ENCODE results near the gene NFIA.

Gene NFIA

DNA sequence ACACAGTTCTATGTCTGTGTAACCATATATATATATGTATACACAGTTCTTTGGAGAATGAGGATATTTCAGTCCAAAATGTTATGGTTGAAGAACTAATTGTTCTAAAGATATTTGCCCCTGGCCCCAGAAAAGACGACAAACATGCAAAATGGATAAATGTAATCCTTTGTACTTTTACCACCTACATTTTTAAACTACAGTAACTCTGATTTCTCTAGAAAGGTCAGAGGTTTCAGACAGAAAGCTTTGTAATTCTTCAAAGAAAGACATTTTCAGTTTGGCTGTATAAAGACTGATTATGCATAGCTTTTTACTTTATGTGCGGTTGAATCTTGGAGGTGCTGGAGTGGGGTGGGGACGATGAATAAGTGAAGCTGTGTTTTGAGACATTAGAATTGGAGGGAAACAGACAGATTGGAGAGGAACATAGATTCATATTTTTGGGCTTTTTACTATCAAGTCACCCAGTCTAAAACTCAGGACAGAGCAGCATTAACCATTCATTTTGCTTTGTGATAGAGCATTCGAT is 16.6 kb downstream of the NFIA start:
- in situ Hi-C loops (cut with HindIII; ENCODE audit: low sequenced_read_pairs): no loop called here

DNA sequence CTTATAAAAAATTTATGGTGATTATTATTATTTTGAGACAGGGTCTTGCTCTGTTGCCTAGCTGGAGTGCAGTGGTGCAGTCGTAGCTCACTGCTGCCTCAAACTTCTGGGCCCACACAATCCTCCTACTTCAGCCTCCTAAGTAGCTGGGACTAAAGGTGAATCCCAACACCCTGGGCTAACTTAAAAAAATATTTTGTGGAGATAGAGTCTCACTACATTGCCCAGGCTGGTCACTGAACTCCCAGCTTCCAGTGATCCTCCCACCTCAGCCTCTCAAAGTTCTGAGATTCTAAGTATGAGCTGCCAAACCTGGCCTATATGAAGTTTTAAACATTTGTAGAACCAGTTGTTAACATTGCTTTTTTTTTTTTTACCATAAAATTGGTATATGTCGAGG is 18.2 kb downstream of the NFIA start:
- in situ Hi-C loops (cut with HindIII; ENCODE audit: low sequenced_read_pairs): no loop called here

DNA sequence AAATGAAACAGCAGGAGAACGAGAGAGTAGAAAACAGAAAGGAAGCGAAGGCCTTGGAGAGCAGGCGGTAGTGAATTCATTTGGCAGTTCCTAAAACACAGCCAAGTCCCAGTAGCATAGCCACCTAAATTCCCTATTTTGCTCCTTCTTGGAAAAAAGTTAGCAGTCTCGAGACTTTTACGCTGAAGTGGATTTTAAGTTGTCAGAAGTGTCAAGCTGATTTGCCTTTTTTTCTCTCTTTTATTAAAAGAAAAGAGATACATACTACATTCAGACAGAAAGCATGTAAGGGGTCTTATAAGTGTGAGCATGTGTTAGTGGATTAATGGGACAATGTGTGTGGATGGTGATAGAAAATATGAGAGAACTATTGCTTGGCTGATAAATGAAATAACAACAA is 19.2 kb downstream of the NFIA start:
- in situ Hi-C loops (cut with HindIII; ENCODE audit: low sequenced_read_pairs): no loop called here

DNA sequence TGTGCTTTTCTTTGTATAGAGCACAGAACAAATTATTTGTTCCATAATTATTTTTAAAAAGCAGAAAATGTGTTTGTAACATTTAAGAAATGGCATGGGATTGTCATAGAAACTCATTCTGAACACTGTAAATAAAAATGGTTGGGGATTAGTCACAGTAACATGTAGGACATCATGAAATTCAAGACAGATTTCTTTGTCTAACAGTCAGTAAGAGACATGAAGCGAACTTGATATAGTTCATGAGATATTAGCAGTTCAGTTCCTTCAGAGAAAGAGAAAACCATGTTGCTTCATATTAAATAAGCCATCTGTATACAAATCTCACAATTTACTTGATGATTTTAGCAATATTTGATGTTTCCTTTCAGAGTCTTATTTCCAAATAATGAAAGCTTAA is 19.7 kb downstream of the NFIA start:
- in situ Hi-C loops (cut with HindIII; ENCODE audit: low sequenced_read_pairs): no loop called here

DNA sequence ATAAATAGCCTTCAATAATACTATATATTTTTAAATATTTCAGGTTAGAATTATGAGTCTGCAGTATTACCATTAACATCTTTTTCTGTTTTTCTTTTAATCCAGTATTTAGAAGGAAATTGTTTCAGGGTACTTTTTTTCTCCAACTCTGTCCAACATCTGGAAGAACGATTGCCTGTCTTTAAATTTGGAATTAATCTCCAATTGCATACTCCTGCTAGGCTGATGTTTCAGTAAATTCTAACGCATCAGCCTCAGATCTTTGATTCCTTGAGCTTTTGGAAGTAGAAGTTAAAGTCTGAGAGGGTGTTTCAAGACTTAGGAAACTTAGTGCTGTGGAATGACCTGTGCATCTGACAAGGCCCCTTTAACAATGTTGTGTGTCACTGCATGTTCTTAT is 20.3 kb downstream of the NFIA start:
- in situ Hi-C loops (cut with HindIII; ENCODE audit: low sequenced_read_pairs): no loop called here

DNA sequence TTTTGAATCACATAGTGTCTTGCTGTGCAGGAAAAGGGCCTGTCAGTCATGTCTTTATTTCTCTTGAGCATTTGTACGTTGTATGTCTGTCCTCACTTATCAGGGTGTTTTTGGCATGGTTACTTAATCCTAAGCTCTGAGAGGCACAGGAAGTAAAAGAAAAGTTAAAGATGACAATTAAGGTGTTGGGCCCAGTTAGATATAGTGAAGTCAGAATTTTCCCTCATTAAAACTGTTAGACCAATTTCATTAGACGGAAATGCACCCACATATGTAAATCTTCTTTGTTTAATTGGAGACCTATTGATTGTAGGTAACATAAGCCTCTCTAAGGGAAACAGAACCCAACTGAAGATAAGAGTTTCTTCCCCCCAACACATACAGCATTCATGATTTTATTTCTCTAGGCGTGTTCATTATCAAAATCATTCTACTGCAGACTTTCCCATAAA is 21.9 kb downstream of the NFIA start:
- in situ Hi-C loops (cut with HindIII; ENCODE audit: low sequenced_read_pairs): no loop called here

DNA sequence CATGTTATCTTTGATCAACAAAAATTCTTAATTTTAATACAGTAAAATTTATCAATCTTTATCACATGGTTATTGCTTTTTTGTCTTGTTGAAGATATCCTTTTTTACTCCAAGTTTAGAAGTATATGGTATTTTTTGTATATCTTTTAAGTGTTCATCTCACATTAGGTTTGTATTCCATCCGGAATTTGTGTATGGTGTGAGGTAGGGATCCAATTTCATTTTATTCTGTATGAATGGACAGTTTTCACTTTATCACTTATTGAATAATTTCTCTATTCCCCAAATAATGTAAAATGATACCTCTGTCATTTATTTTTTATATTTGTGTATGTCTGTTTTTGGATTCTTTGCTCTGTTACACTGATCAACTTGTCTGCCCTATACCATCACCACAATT is 25.3 kb downstream of the NFIA start:
- in situ Hi-C loops (cut with HindIII; ENCODE audit: low sequenced_read_pairs): no loop called here

DNA sequence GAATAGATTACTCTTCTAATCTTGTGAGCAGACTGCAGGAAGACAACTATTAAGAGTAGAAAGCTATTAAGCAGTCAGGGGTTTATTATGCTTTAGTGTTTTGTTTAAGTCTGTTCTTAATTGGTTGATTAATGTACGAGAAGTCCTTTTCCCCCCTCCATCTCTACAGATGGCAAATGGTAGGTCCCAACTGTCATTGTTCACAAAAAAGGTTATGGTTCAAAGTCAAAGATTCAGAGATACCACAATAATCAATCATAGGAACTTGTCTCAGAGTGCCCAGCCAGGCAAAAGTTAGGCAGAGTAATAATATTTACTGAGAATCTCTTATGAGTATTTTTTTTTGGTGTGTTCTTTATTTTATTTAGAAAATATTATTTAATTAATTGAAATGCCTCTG is 26.8 kb downstream of the NFIA start:
- in situ Hi-C loops (cut with HindIII; ENCODE audit: low sequenced_read_pairs): no loop called here

DNA sequence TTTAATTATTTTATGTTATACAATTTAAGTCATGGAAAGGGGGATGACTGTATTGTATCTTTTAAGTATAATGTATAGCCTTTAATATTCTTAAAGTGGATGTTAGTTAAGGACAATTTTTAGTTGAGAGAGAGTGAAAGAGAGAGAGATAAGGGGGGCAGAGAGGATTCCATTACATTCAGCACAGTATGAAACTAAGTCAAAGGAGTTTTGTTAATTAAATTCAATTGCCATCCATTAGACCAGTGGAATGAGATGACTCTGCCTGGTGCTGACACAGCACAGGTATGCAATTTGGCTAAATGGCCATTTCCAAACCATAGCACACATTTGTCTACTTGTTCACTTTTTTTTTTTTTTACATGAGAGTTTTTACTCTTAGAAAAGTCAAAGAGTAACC is 27.5 kb downstream of the NFIA start:
- in situ Hi-C loops (cut with HindIII; ENCODE audit: low sequenced_read_pairs): no loop called here

DNA sequence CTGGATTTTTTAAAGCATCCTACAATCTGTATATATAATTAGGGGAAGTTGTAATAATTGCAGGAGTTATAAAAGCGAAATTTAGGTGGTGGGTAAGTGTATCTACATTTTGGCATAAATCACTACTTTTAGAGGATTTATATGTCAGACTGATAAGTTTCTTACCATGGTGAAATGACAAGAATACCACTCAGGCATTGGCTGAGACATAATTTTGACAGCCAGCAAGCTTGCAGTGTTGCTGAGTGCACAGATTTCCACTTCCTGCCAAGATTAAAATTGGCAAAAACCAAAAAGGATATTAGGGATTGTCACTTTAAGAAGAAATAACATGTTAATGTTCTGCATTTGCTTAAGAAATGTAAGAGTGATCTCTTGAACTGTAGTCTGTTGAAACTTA is 28.2 kb downstream of the NFIA start:
- in situ Hi-C loops (cut with HindIII; ENCODE audit: low sequenced_read_pairs): no loop called here

DNA sequence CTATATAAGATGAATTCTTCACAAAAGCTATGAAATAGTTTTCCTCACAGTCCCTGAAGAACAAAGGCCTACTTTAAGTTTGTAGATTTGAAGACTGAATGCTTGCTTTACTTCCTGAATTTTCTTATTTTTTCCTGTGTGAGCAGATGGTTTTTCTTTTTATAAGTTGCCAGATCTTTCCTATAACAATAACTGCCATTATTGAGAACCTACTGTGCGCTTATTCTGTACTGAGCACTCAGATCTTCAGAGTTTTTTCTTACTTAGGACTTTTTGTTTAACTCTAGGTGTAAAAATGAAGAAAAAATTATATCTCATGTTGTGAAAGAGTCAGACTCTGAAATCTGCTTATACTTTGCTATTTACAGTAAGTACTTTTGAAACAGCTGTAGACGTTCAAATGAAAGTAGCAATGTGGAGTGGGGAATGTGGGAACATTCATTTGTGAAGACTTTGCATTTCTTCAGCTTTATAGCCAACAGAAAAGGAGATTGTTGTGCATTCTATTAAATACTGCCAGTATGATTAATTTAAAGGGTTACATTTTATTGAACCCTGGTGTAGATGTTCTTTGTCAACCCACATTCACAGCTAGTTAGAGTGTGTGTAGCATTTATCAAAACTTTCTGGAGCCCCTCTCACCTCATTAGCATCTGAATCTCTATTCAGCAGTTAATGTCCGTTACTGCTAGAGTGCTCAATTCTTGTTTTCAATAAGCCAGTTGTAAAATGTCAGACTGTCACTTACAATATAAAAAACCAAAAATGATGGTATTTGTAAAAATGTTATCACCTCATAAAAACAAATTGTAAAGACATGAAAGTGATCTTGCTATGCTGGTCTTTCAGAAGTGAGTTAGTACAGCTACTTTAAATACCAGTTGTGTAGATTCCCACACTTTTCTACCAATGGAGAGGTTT is 29.0 kb downstream of the NFIA start:
- in situ Hi-C loops (cut with HindIII; ENCODE audit: low sequenced_read_pairs): no loop called here

DNA sequence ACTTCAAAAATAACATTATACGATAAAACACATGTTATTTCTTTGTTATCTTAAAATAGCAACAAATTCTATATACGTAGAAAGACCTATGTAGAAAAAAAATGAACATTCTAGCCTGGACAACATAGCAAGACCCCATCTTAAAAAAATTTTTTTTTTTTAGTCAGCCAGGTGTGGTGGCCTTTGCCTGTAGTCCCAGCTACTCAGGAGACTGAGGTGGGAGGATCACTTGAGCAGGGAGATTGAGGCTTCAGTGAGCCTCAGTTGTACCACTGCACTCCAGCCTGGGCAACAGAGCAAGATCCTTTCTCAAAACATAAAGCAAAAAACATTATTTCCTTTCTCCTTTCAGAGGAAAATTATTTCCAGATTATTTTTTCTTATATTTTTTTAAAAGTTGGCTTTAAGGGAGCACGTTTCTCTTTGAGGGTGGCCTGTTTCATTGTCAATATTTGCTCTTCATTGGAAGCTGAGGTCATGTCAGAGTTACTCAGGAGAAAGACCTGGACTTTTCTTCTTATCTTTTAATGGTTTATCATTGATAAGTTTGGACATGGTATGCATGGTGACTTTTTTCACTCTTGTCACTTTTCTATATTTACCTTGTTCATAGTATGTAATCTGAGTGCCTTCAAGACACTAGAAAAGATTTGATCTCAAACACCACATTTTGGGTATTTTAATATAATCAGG is 32.0 kb downstream of the NFIA start:
- in situ Hi-C loops (cut with HindIII; ENCODE audit: low sequenced_read_pairs): no loop called here

DNA sequence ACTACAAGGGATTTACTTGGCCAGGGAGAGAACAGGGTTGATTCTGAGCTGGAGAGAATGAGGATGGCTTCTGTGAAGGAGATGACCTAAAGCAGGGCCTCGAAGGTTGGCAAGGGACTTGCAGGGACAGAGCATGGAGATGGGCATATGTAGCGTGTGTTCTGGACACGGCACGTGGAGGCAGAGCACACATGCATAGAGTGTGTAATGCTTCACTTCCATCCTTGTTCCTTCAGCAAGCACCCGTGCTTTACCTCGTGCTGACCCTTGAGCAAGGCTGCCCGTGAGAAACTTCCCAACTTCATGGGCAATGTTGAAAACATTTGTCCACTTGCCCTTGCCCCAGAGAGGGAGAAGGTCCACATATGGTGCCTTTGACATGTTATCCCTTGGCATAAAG is 33.1 kb downstream of the NFIA start:
- in situ Hi-C loops (cut with HindIII; ENCODE audit: low sequenced_read_pairs): no loop called here

DNA sequence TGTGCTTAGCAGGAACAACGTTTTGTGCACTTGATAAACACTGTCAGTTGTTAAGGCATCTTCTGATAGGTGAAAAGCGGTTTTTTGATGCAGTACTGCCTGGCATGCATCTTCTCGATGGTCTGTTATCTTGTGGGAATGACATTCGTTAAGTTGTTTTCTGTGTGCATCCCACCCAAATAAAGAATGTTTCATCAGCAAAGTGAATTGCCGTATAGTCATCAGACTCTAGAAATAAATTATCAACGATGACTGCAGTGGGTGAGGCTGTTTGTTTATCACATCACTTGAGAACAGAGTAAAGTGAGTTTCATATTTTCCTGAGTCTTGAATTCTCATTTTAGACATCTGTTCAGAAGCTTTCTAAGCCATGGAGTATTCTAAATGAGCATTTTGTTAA is 34.1 kb downstream of the NFIA start:
- in situ Hi-C loops (cut with HindIII; ENCODE audit: low sequenced_read_pairs): no loop called here

DNA sequence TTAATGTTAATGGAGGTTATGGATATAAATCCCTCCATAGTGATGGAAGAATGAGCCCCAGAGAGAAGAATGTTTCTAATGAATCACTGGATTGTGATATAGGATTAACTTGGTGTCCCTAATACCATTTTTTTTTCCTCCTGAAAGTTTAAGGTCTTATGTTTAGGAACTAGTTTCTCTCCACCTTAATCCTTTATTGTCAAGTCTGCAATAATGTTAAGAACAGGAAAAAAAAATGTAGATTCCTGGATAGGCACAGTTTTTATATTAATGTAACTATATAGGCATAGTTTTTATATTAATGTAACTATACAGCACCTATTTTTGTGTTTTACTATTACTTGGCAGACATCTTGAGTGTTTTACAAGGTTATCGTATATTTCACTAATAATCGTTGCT is 34.9 kb downstream of the NFIA start:
- in situ Hi-C loops (cut with HindIII; ENCODE audit: low sequenced_read_pairs): no loop called here

DNA sequence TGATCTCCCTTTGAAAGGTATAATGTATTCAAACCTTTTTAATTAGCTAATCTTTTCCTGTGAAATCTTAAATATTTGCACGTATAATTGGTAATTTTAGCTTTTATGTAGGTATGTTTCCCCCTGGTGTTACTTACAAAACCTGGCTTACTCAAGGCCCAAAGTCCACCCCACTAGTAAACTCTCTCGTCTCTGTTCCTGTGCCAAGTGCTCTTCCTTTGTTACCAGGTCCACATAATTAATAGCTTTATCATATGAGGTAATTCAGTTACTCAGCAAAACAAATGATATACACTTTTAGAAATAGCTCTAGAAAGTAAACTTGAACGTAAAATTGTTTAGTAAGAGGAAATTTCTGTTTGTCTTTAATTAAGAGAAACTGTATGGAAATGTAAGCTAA is 36.7 kb downstream of the NFIA start:
- in situ Hi-C loops (cut with HindIII; ENCODE audit: low sequenced_read_pairs): no loop called here

DNA sequence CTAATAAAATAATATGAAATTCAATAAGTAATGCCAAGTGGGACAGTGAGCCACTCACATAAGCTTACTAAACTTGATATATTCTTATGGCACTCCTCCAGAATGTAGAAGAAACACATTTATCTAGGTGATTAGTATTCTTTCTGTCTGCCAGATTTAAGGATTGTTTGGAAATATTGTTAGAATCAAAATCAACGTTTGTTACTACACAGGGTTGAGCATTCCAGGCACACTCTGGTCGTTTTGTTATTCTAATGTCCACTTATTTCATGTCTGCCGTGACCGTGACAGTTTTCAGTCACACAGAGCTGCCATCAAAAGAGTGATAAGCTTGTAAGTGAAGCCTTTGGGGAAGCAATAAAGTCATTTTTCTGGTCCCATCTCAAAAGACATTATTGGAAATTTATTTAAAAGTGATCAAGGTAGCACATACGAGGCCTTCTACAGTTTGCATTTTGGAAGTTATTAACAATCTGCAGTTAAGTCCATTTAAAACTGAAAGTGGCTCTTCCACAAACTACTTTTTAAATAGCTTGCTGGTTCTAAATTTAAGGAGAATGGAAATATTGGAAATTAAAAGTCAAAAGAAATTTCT is 38.0 kb downstream of the NFIA start:
- in situ Hi-C loops (cut with HindIII; ENCODE audit: low sequenced_read_pairs): no loop called here

DNA sequence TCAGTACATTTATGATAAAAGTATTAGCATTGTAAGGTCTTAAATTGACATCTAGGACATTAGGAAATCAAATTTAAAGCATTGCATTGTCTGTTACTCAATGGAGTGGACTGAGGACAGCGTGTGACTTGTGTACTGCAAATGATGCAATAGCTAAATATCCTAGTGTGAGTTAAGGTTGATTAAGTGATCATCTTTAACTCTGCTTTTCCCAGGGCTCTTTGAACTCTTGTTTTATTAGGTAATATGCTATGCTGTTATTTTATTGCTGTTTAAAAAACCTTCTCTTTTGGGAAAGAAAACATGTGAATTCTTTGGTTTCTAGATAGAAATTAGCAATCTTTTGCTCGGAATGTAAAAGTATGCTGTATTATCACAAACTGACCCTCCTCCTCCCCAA is 38.6 kb downstream of the NFIA start:
- in situ Hi-C loops (cut with HindIII; ENCODE audit: low sequenced_read_pairs): no loop called here

DNA sequence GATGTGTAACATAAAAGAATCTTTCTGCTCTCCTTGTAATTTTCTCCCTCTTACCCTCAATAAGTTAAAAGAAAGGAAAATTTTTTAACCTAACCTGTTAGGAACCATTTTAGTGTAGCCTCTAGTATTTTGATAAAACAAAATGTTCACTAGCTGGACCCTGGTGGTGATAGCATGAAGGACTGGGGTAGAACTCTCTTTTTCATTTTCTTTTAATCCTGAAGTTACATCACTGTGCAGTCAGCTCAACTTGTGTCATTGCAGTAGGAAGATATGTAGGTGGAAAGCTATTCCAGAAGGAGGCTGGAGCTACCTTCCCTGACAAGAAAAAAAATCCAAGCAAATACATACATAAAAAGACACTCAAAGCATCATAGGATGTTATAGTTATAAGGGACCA is 39.3 kb downstream of the NFIA start:
- in situ Hi-C loops (cut with HindIII; ENCODE audit: low sequenced_read_pairs): no loop called here

DNA sequence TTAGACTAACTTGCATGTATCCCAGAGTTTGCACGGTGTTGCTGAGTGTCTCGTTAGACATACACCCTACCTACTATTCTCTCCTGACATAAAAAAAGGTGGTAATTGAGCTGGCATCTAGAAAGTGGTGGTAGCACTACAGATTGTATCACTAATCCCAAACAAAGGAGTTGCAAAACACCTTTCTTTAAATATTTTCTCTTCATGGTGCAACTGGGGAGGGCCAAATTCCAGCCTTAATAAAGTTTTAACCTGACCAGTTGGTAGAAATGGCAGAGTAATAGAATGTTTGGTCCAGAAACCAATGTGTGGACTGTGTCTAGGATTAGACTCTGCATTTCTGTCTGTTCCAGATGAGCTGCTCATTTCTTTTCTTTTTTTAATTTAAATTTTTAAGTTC is 40.0 kb downstream of the NFIA start:
- in situ Hi-C loops (cut with HindIII; ENCODE audit: low sequenced_read_pairs): no loop called here

DNA sequence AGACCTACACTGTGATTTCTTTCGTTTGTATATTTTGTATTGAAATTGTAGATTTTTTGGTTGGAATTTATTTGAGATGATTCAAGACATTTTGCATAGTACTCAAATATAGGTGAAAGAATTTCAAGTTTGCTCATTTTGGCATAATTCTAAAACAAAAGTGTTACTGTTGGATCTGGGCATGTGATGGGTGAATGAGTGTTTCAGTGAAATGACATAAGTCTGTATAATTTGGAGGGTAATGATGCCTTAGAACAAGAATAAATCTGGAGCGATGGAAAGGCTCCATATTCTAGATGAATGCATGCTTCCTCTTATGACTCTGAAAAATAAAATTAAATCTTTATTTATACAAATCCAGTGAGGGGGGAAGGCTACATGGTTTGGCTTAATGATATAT is 41.0 kb downstream of the NFIA start:
- in situ Hi-C loops (cut with HindIII; ENCODE audit: low sequenced_read_pairs): no loop called here

DNA sequence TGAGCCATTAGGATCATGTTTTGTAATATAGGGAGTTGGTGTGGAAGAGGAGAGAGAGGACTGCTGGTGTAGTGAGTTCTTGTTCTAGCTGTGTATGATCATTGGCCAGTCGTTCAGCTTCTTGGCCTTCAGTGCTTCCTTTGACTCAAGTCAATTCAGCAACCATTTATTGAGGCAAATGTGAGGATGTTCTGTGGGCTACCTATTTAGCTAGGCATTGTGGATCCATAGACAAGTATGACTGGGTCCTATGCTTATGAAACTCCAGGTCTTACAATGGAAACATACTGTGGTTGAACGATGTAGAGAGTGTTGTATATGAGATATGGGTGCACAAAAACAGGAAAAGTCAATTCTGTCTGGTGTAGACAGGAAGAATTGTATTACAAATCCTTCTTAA is 41.7 kb downstream of the NFIA start:
- in situ Hi-C loops (cut with HindIII; ENCODE audit: low sequenced_read_pairs): no loop called here
